SH-SY5Y (cell line): Measurements from ENCODE around the gene IL23R.

ENCODE experiments used
- GATA2 ChIP-seq: IDR thresholded peaks from 2 replicates; pipeline ENCODE4 v1.6.1; 2011; ENCODE audit warnings: mild to moderate bottlenecking, low read depth, low read length
- GATA3 ChIP-seq: IDR thresholded peaks from 2 replicates; pipeline ENCODE4 v1.6.1; 2011; ENCODE audit warnings: low read depth, mild to moderate bottlenecking, low read length, moderate library complexity

DNA sequence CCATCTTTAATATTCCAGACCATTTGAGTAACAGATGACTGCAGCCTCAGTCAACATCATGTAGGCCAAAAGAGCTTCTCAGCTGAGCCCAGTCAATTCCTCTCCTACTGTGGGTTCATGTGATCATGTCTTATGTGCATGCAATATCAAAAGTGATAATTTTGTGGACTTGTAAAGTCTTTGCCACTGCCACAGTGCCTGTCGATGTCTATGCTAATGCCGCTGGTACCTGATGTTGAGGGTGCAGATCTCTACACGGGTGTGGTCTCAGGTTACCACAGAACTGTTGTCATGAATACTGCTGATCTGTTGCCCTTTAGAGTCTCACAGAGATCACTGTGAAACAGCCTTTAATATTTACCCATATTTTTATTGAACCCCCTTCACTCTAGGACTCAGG is 20.2 kb upstream of the IL23R start:
- TF ChIP-seq GATA2 (no peak), GATA3 (no peak)
